ENCODE measurements around the gene FGF19.
"Not testable (repeated sequence)": the region's sequence is repeated elsewhere in the genome, so short reads cannot be mapped to it uniquely, and the experiment has no call there.

Gene FGF19

GRCh38 chr11:69695581-69695980 is 8.2 kb downstream of the FGF19 start:
- DNase-seq: no peak

- DNase-seq: no peak
Observed at GRCh38 chr11:69694781-69695180, 9.0 kb downstream of the FGF19 start.

GRCh38 chr11:69692422-69692821 is 11.4 kb downstream of the FGF19 start:
- no peak for DNase-seq

- no peak for DNase-seq
Observed at GRCh38 chr11:69691463-69691862, 12.4 kb downstream of the FGF19 start.

GRCh38 chr11:69689484-69690319 is 14.1 kb downstream of the FGF19 start:
- no peak for DNase-seq

GRCh38 chr11:69687969-69688771 is 15.7 kb downstream of the FGF19 start:
- not testable (repeated sequence) for DNase-seq

GRCh38 chr11:69686856-69687255 is 17.0 kb downstream of the FGF19 start:
- DNase-seq: no peak

GRCh38 chr11:69686452-69686851 is 17.4 kb downstream of the FGF19 start:
- DNase-seq: no peak

- DNase-seq: no peak
Observed at GRCh38 chr11:69685348-69685747, 18.5 kb downstream of the FGF19 start.

GRCh38 chr11:69684651-69685050 is 19.2 kb downstream of the FGF19 start:
- no peak for DNase-seq

GRCh38 chr11:69683764-69684333 is 20.0 kb downstream of the FGF19 start:
- peak; percentile 30 for DNase-seq

GRCh38 chr11:69682681-69683326 is 21.0 kb downstream of the FGF19 start:
- no peak for DNase-seq

- no peak for DNase-seq
Observed at GRCh38 chr11:69682221-69682620, 21.6 kb downstream of the FGF19 start.

- DNase-seq: no peak
Observed at GRCh38 chr11:69680688-69681087, 23.1 kb downstream of the FGF19 start.

GRCh38 chr11:69677749-69678148 is 26.1 kb downstream of the FGF19 start:
- DNase-seq: no peak

- peak; percentile 96 for DNase-seq
Observed at GRCh38 chr11:69674886-69675714, 28.7 kb downstream of the FGF19 start, which contains the start of gene LTO1. TSS of gene LTO1 (minus strand) at chr11:69675353. CDS start at chr11:69675239, 114 bp downstream.

GRCh38 chr11:69674267-69674885 is 29.4 kb downstream of the FGF19 start:
- peak; percentile 80 for DNase-seq

- no peak for DNase-seq
Observed at GRCh38 chr11:69671734-69672465, 31.9 kb downstream of the FGF19 start.

- peak; percentile 84 for DNase-seq
Observed at GRCh38 chr11:69670158-69670845, 33.5 kb downstream of the FGF19 start.

GRCh38 chr11:69669486-69669885 is 34.3 kb downstream of the FGF19 start:
- DNase-seq: no peak

Measured in hematopoietic multipotent progenitor cell treated with erythropoietin and hydrocortisone succinate and interleukin-3 and kit ligand, for 6 days (in vitro differentiated cells).